Uterus (tissue), 4 donors: ENCODE measurements around the gene CASP2. TPM values are rescaled to one million over a fixed set of nuclear protein-coding genes. Genes with fewer than 3 reads are reported as not detected.

Experiments
- DNase-seq, 2 donors: peaks; one replicate each; pipeline ENCODE4 v3.0.0-alpha.2; 2019 to 2020
- H3K27ac ChIP-seq, 2 donors: fragments of 200-600 bp; sonication (generic); 1 replicate in 1 of 2; 2 replicates in 1 of 2; pipeline ENCODE4 v1.5.1; 2016 to 2018
- H3K27me3 ChIP-seq, 2 donors: fragments of 200-600 bp; sonication (generic); one replicate each; pipeline ENCODE4 v1.5.1; 2018 to 2019; ENCODE audit warnings: control low read depth in 1 of 2
- H3K36me3 ChIP-seq, 2 donors: fragments of 200-600 bp; sonication (generic); one replicate each; pipeline ENCODE4 v1.5.1; 2019; ENCODE audit warnings: control low read depth in 1 of 2
- H3K4me1 ChIP-seq, 2 donors: fragments of 200-600 bp; sonication (generic); one replicate each; pipeline ENCODE4 v1.5.1; 2018 to 2019; ENCODE audit warnings: control low read depth in 1 of 2
- H3K4me3 ChIP-seq, 2 donors: fragments of 200-600 bp; sonication (generic); 1 replicate in 1 of 2; 2 replicates in 1 of 2; pipeline ENCODE4 v1.5.1; 2018 to 2019; ENCODE audit warnings: mild to moderate bottlenecking in 1 of 2
- H3K9me3 ChIP-seq, 2 donors: fragments of 200-600 bp; sonication (generic); one replicate each; pipeline ENCODE4 v1.5.1; 2019; ENCODE audit warnings: control low read depth in 1 of 2
- POLR2A ChIP-seq, 2 donors: fragments of 450-650 bp; IDR thresholded peaks; one replicate each; pipeline ENCODE4 v1.6.1; 2016; ENCODE audit warnings: antibody characterized with exemption in 2 of 2, mild to moderate bottlenecking in 1 of 2, moderate library complexity in 1 of 2
- intact Hi-C: fragments of 100-400 bp; cut with DNase I; formaldehyde crosslinking; loops from one replicate; pipeline ENCODE4 v1.15.1; 2023; ENCODE audit warnings: low total_unique reads
- total RNA-seq, 4 donors: library from RNA; depleted of rRNA in 3 of 4; stranded (reverse); fragments of >200 nt in 3 of 4; gene quantifications; one replicate each; pipeline versions ENCODE4 v1.1.0 to v1.2.4, GENCODE V29; 2014 to 2023
- TF ChIP-seq, protein P1 (sequence below), 4 experiments: fragments of 200-600 bp in 2 of 4; fragments of 450-650 bp in 2 of 4; sonication (generic) in 2 of 4; IDR thresholded peaks; one replicate each; pipeline ENCODE4 v1.5.1; 2016 to 2019; ENCODE audit warnings: antibody characterized with exemption in 4 of 4, mild to moderate bottlenecking in 2 of 4, moderate library complexity in 1 of 4
- donor health status: DM: yes; HTN: yes; CAD: no.

CASP2 gene
- total RNA-seq, 4 donors from 2014 or later, result 4.1 to 32.2 (median 24.5) TPM

DNA sequence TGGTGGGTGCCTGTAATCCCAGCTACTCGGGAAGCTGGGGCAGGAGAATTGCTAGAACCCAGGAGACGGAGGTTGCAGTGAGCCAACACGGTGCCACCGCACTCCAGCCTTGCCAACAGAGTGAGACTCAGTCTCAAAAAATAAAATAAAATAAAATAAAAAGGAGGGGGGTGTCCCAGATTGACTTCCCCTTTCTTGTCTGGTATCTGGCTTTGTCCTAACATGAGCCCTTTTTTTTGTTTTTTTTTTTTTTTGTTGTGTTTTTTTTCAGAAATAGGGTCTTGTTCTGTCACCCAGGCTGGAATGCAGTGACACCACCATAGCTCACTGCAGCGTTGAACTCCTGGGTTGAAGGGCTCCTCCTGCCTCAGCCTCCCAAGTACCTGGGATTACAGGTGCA, 4.7 kb downstream of the CASP2 start:
- Histone ChIP-seq H3K27ac (no peak overlapping the region), H3K4me1 (peaks cover 0 to 8% of the 10 kb centered on the region in 2 donors), H3K9me3 (no peaks in the 10 kb centered on the region), H3K27me3 (no peaks in the 10 kb centered on the region), H3K36me3 (no peaks in the 10 kb centered on the region), H3K4me3 (no peak overlapping the region)
- no peak for DNase-seq
- TF ChIP-seq, protein P1, sequence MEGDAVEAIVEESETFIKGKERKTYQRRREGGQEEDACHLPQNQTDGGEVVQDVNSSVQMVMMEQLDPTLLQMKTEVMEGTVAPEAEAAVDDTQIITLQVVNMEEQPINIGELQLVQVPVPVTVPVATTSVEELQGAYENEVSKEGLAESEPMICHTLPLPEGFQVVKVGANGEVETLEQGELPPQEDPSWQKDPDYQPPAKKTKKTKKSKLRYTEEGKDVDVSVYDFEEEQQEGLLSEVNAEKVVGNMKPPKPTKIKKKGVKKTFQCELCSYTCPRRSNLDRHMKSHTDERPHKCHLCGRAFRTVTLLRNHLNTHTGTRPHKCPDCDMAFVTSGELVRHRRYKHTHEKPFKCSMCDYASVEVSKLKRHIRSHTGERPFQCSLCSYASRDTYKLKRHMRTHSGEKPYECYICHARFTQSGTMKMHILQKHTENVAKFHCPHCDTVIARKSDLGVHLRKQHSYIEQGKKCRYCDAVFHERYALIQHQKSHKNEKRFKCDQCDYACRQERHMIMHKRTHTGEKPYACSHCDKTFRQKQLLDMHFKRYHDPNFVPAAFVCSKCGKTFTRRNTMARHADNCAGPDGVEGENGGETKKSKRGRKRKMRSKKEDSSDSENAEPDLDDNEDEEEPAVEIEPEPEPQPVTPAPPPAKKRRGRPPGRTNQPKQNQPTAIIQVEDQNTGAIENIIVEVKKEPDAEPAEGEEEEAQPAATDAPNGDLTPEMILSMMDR (IDR thresholded peaks at IDR 0.05), result no peak
- no peak for TF ChIP-seq POLR2A (IDR thresholded peaks at IDR 0.05)
- intact Hi-C loops, result no loop called here

DNA sequence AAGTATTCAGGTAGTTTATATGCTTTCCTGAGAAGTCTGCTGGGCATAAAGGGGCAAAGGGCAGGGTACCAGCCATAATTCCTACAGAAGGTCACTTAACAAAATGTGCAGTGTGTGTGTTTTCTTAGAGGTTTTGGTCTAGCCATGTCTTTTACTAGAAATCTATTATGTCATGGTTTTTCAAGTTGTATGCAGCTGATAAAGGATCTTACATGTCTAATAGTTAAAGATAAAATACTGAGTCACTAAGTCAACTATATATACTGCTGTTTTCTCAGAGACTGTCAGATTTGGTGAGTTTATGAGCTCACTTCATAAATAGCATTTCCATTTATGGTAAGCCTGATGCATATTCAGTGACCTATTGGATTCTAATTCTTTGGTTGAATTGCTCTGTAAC, 7.7 kb downstream of the CASP2 start:
- intact Hi-C loops, result no loop called here
- no peaks in the 10 kb centered on the region for H3K36me3 ChIP-seq
- DNase-seq, result no peak

DNA sequence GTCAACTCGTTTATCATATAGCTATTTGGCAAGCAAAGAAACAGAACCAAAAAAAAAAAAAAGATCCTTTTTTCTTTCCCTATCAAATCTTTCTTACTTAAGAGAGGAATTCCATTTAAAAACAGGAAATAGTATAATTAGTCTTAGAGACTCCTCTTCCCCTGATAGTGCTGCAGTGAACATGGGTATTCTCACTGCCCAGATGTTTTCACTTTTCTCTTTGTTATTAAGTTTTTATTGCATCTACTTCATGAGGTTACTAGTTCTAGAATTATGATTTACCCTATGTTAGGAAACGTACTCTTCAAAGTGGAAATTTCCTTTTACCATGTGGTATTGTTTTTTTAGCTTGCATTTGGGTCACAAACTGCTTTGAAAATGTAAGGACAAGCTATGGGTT, 8.5 kb downstream of the CASP2 start:
- H3K36me3 ChIP-seq, result no peaks in the 10 kb centered on the region
- H3K4me1 ChIP-seq, result no peaks in the 10 kb centered on the region
- TF ChIP-seq, protein P1 (IDR thresholded peaks at IDR 0.05), result no peak
- no peak for TF ChIP-seq POLR2A (IDR thresholded peaks at IDR 0.05)
- H3K9me3 ChIP-seq, result no peaks in the 10 kb centered on the region
- no peak for DNase-seq
- H3K27me3 ChIP-seq, result no peaks in the 10 kb centered on the region
- peak overlapping the region in 1 of 2 donors; percentile 24 for H3K27ac ChIP-seq
- H3K4me3 ChIP-seq, result no peak overlapping the region
- intact Hi-C loops, result no loop called here

More for the DNA sequence above, 7.7 kb downstream of the CASP2 start:
- H3K27ac ChIP-seq, result no peak overlapping the region
- H3K4me3 ChIP-seq, result no peak overlapping the region
- H3K27me3 ChIP-seq, result no peaks in the 10 kb centered on the region
- H3K9me3 ChIP-seq, result no peaks in the 10 kb centered on the region
- no peak for TF ChIP-seq POLR2A (IDR thresholded peaks at IDR 0.05)
- TF ChIP-seq, protein P1 (IDR thresholded peaks at IDR 0.05), result no peak
- H3K4me1 ChIP-seq, result peaks cover 0 to under 1% of the 10 kb centered on the region in 2 donors

DNA sequence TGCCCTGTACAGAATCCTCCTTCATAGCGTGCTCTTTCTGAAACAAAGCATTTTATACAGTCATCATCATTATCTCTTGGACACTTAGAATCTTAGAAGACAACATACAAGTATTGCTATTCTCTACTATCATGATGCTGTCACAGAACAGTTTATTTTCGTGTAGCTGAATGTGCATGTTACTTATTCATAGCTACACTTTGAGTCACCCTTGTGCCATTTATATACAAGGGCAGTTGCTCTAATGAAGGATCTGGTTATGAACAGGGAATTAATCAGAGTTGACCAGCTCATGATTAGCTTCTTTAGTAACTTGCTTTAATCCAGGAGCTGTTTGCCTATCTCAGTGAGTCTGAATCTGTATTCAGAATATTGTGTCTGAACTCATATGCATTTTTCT, 11.2 kb downstream of the CASP2 start:
- intact Hi-C loops, result no loop called here
- Histone ChIP-seq H3K4me3 (no peak overlapping the region), H3K27ac (no peak overlapping the region), H3K27me3 (no peaks in the 10 kb centered on the region), H3K9me3 (no peaks in the 10 kb centered on the region), H3K4me1 (no peaks in the 10 kb centered on the region), H3K36me3 (no peaks in the 10 kb centered on the region)
- DNase-seq, result no peak
- TF ChIP-seq POLR2A (IDR thresholded peaks at IDR 0.05), result no peak
- TF ChIP-seq, protein P1 (IDR thresholded peaks at IDR 0.05), result no peak

DNA sequence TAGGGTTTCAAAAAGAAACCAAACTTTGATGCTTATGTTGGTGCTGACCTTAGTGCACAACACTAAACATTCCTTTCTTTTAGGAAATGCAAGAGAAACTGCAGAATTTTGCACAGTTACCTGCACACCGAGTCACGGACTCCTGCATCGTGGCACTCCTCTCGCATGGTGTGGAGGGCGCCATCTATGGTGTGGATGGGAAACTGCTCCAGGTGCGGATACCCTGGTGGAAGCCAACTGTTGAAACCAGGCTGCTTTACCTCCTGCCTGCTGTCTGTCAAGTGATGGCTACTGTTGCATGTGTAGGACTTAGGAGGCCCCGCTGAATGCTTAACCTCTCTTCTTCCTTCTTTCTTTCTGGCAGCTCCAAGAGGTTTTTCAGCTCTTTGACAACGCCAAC, 11.7 kb downstream of the CASP2 start:
- intact Hi-C loops, result no loop called here
- Histone ChIP-seq H3K9me3 (no peaks in the 10 kb centered on the region), H3K4me3 (no peak overlapping the region), H3K27ac (no peak overlapping the region), H3K27me3 (no peaks in the 10 kb centered on the region), H3K36me3 (no peaks in the 10 kb centered on the region), H3K4me1 (no peaks in the 10 kb centered on the region)
- no peak for TF ChIP-seq POLR2A (IDR thresholded peaks at IDR 0.05)
- TF ChIP-seq, protein P1 (IDR thresholded peaks at IDR 0.05), result peak in 2 of 4 experiments; percentile 20 to 32
- no peak for DNase-seq
